ENCODE data around the gene CCDC68. TPM values are rescaled to one million over a fixed set of nuclear protein-coding genes. Genes with fewer than 3 reads are reported as not detected.

Gene CCDC68
- total RNA-seq, 4 donors from 2014 or later = 3.9 to 19.7 (median 5.8) TPM

DNA sequence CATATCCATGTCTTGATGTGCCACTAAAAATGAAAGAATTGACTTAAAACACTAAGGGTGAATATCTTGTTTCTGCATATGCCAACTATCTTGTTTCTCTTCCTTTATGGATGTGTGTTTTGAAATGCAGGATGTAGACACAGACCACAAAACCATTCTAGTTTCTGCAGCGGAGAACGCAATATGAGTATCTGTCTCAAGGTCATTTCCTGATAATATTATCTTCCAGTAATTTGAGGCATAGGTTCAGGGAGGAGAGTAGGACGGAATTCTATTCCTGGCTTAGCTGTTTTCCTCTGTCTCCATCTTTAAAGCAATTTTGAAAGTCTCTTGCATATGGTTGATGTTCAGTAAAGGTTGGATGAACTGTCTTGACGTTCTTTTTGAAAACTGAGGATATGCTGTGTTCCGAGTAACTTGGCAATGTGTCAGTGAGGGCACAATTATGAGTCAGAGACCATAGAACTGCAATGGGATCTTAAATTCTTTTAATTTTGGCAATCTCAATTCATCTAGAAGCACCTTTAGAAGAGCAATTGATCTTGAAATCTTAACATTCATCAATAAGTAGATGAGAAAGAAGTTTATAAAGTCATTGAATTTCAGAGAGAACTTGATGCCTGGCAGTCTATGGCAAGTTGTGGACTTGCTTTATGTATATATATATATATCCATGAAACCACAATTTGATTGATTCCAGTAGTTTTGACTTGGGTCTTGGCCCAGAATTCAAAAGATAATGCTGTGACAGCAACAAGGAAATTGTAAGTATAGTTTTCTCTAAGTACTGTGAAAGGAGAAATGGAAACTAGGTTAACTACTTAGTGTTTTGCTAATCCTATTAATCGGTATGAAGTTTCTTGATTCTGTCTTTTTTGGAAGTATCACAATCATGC, 106.2 kb downstream of the CCDC68 start:
- DNase-seq (ENCODE audit: low spot score in 2 of 2) = no peak
- Histone ChIP-seq H3K27me3 (no peaks in the 10 kb centered on the region), H3K4me3 (no peak overlapping the region), H3K4me1 (no peaks in the 10 kb centered on the region), H3K36me3 (no peaks in the 10 kb centered on the region), H3K9me3 (no peaks in the 10 kb centered on the region), H3K27ac (no peak overlapping the region)
- WGBS, 2 donors = 75 to 82% methylated on average over 6 of the region's 6 CpGs
- TF ChIP-seq POLR2A (IDR thresholded peaks at IDR 0.05) = no peak
- TF ChIP-seq EP300 (IDR thresholded peaks at IDR 0.05) = no peak
- TF ChIP-seq, protein P1, sequence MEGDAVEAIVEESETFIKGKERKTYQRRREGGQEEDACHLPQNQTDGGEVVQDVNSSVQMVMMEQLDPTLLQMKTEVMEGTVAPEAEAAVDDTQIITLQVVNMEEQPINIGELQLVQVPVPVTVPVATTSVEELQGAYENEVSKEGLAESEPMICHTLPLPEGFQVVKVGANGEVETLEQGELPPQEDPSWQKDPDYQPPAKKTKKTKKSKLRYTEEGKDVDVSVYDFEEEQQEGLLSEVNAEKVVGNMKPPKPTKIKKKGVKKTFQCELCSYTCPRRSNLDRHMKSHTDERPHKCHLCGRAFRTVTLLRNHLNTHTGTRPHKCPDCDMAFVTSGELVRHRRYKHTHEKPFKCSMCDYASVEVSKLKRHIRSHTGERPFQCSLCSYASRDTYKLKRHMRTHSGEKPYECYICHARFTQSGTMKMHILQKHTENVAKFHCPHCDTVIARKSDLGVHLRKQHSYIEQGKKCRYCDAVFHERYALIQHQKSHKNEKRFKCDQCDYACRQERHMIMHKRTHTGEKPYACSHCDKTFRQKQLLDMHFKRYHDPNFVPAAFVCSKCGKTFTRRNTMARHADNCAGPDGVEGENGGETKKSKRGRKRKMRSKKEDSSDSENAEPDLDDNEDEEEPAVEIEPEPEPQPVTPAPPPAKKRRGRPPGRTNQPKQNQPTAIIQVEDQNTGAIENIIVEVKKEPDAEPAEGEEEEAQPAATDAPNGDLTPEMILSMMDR (IDR thresholded peaks at IDR 0.05) = no peak

Other genes starting within 250 kb of the CCDC68 start
- gene RAB27B, start 131.0 kb downstream of the CCDC68 start, total RNA-seq = under 1 TPM in 2 of 4 donors, not detected in 2; under 0.01 to 0.22 TPM